Activated gamma-delta T cell treated with anti-CD3 and anti-CD28 coated beads, Interleukin-2, amount 50 U/mL, for 16 hours (primary cell): ENCODE data around the gene FARP1.

ENCODE experiments used
- DNase-seq: peaks from one replicate; pipeline ENCODE4 v3.0.0-alpha.2; 2020; ENCODE audit warnings: low read depth

The FARP1 gene

DNA sequence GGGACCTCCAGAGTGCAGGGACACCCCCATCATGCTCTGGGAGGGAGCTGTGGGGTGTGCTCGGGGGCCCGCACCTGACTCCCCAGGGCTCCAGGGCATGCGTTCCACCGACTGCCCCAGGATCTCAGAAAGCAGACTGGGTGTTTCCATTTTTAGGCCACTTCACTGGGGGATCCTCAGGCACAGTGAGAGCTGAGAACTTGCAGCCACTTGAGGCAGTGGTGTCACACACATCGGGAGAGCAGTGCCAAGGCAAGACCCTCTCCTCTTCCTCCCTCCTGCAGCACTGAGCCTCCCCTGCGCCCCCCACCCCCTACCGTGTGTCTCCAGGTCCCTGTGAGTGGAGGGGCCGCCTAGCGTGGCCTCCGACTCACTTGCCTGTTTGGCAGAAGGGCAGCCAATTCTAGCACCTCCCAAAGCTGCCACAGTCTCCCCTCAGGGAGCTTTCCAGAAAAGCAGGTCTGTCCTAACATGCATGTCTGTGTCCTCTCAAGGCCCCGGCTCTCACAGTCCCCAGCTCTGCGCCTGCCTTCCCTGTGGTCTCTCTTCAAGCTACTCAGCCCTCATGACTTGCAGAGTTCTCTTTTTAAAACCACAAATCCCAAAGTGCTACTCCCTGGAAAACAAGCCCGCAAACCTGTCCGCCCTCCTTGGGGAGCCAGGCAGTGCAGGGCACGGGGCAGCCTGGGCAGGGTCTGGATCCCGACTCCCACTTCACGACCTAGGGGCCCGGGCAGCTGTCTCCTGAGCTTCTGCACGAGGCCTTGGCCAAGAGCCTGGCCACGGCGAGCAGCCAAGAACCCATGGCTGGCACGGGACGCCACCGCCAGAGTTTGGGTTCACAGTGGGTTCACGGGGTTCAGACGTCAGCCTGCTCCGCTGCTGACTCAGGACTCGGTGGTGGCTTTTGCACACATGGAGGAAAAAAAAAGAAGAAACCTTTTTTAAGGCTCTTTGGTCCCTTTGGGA is 339.9 kb downstream of the FARP1 start:
- DNase-seq = no peak

DNA sequence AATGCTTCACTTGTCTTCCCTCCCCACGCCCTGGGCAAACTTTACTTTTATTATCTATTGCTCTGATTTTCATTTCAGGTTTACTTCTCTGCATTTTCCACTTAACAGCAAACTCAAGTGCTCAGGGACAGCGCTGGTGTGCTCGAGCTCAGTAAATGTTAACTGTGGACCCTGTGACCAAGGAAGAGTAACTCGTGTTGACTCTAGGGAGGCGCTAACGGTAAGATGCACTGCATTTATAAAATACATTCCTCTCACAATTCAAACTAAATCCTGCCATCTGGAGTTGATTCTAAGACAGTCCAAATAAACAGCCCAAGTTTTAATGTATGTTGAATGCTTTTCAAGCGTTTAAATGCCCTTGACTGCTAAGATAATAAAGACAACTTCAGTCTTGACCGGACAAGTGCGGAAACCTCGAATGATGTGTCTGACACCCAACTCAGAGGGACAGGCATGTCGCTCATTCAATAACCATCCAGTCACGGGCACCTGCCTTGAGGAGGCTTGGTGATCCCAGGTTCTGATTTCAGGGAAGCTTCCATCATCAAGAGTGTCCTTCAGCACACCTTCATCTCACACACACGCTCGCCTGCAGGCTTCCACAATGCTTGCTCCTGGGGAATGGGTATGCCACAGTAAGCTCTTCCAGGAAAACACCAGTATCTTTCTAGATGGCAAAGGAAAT is 340.9 kb downstream of the FARP1 start:
- DNase-seq = no peak

DNA sequence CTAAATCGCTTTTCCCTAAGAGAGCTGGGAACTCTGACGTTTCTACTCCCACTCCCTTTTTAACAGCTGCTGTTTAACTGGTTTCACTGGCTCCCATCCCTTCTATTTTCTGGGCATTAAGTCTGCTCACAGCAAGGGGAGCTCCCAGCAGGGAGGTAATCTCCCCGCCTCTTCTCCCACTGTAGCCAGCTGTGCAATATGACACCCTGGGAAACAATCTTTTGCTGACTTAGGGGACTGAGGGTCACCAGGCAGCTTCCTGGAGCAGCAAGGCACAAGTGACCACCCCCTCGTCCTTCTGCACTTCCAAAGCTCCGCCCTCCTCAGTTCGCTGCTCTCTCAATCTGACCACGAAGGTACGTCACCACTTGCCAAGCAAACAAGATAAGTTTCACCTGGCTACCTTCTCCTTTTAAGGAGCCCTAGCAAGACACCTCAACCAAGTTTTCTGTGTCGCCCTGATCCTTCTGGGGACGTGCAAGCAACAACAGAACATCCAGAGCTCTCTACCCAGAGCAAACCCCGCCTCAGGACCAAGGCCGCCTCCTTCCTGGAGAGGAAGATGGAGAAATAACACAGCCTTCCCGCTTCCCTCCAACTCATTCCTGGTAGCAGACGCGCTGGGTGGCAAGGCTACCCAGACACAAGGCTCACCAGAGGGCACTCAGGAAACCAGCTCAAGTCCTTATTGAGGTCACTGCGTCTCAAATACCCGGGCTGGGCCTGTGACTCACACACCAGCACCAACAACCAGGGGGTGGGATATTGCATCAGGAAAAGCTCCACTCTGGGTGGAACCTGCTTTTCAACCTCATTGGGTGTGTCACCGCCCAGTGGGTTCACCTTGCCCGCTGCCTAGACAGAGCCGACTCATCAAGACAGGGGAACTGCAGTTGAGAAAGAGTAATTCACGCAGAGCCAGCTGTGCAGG is 341.7 kb downstream of the FARP1 start:
- DNase-seq = peak; percentile 53

DNA sequence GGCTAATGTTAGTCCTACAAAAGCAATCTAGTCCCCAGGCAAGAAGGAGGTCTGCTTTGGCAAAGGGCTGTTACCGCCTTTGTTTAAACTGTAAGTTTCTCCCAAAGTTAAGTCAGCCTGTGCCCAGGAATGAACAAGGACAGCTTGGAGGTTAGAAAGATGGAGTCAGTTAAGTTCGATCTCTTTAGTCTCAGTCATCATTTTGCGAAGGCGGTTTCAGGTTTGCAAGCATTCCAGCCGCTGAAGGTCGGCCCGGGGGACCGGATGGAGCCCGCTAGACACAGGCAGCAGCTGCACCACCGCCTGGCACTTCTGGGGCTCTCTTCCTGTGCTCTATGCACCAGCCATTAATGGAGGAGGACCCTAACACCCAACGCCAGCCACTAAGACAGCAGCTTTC is 342.7 kb downstream of the FARP1 start:
- no peak for DNase-seq

DNA sequence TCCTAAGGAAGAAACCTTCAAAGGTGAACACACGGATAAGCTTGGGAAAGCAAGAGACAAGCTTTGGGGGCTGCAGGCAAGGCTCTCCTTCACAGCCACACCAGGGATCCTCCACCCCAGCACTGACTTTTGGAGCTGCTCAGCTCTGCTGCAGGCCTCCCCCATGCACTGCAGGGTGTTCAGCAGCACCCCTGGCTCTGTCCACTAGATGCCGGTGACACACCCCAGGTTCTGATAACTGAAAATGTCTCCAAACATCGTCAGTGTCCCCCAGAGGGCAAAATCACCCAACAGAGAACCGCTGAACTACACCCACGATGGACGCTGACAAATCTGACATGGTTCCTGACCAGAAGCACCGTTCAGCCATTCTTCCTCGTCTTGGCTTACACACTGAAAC is 343.5 kb downstream of the FARP1 start:
- no peak for DNase-seq

DNA sequence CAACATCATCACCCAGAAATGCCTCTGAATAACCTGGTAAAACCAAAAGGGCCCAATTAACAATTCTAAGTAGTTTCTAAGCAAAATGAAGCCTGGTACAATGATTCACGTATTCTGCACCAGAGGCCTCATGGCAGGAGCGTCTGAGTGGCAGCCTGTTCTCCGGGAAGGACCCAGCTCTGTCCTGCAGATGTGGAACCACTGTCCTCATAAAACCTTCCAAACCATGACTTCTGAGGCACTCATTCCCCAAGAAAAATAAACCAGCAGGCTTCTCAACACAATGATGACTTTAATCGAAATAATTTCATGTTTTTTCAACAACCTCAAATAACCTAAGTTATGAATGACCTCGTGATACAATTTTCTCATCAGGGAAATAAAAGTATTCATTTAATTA is 344.1 kb downstream of the FARP1 start:
- DNase-seq = no peak

DNA sequence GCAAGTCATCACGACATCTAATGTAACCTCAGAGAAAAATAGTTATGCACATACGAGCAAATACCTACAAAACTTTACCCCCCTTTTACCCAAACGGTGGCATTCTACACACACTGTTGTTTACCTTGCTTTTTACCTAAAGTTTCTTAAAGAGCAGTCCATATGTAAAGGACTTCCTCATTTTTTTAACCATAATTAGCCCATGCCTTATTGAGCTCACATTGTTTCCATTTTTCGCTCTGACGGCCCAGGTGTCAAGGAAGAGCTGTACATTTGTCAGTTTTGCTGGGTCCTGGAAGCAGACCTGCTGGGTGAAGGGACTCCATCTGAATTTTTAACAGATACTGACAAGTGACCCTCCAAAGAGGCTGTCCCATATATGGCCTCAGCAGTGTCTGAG is 344.6 kb downstream of the FARP1 start:
- DNase-seq = no peak

DNA sequence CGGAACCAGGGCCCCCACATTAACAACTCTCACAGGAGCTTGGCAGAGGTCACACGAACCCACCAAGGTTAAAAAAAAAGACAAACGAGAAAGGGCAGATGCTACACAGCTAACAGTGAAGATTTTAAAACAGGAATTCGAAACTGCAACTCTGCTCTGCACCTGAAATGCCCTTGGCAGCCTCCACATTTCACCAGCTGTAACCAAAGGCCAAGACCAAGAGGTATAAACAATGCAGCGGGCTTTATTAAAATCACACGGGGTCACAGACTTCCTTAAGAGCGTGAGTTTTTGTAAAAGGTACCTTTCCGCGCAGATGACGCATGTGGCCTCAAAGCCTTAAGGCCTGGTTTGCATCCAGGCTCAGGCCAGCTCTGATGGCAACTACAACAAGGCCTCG is 345.8 kb downstream of the FARP1 start:
- DNase-seq = no peak

DNA sequence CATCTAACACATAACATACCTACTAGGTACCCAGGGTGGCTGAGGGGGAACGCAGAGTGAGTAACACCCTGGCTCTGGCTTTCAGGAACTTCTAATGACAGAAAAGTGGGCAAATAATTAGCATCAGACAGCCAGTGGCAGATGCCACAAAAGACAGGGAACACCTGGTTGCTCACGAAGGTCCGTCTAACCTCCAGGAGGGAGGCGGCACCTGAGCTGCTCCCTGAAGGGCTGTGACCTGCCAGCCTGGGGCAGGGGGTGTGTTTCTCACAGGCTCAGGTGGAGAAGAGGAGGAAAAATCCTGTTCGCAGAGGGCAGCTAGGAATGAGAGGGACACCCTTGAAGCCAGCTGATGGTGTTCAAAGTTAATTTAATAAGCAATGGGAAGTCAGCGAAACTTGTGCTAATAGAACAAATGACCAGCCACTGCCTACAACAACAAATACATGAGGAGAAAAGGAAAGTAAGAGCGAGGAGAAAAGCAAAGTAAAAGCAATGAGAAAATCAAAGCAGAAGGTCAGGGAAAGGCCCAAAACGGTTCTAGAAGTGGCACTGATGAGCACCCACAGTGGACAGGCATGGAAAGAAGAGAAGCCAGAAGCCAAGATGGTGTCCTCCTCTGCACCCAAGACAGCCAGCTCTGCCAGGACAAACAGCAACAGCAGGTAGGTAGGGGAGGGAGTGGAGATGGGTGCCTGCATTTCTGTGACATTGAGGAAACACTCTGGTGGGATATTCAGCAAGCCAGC is 346.7 kb downstream of the FARP1 start:
- DNase-seq = no peak

DNA sequence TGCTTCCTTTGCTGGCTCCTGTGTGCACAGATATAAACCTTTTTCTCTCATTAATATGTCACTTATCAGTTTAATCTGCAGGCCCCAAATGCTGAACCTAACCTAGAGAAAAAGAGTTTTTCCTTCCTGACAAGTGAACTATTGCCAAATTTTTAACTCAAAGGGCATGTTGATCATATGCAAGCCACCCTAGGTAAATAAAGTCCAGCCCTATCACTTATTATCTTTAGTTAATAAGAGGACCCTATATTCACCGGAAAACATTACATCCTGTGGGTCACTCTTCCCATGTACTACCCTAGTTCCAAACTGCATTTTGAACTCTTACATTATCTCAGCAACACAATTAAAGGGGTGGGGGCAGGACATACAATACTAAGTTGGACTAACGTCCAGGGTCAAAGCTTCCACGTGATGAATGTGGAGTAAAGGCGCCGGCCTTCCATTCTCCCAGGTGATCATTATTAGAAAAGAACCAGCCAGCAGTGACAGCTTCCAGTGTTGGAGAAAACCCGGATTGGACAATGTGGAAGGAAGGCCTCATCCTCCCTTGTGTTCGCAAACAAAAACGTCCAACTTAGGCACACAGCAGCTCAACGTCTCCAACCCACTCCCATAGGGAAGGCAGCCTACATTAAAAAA is 347.4 kb downstream of the FARP1 start:
- no peak for DNase-seq

DNA sequence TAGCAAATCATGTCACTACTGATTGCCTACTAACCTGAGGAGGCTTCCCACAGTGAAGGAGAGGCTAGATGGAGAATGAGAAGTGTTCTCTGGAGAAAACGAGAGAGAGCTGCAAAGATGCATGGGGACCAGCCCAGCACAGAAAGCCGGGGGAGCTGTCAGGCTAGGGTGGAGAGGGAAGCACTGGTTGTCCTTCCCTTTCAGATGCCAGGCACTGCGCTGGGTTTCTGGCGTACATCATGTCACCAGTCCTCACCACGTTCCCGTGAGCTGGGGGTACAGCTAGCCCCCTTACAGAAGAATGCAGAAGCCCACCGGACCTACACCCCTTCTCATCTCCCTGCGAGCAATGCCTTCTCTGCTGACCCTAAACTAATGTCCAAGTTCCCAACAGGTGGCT is 348.0 kb downstream of the FARP1 start:
- no peak for DNase-seq

DNA sequence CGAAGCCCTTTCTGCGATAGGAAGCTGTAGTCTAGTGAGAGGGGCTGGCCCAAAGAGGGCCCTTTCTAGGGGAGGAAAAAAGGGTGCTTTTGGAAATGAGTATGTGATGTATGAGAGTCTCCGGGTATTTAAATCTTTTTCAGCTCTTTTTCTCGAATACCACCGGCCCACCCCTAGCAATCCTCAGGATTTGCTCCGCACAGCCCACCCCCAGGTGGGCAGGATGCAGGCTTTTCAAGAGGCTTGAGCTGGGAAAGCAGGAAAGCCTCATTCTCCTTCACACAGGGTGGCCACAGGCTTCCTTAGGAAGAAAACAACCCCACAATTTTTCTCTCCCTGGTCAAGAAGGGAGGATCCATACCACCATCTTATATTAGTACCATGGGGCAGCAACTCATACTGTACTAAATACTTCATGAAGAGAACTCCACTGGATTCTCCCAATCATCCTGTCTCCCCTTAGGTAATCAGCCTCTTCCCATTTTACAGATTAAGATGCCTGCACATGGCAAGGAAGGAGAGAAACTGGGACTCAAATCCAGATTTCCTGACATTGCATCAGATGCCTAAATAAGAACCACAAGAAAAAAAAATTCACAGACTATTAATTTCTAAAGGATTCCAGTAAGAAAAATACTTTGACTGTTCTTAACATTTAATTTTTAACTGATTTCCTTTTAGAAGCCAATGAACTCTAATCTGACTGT is 349.6 kb downstream of the FARP1 start:
- no peak for DNase-seq

DNA sequence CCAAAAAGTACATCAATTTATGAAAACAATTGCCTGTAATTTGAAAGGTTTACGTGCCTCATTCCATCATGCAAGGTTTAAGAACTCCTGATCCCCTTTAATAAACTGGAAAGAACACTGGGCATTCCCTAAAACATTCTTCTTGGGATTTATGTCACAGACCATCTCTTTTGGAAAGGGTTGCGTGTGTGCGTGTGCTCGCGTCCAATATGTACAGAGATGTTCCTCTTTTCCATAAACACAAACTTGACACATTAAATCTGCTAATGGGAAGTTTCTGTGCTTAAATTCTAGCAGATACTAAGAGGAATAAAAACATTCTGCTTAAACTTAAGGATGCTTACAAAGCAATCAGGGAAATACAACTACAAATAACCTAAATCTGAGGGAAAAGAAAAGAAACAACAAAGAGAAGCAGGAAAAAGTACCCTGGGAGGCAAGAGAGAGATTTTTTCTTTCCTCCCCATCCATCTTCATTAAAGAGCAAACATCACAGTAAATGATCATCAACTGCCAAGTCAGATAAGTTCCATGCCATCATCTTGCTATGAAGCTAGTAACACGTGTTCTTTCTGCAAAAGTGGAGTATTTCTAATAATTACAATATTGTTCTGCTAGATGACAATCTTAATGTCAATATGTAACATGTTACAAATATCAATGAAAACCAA is 350.3 kb downstream of the FARP1 start:
- no peak for DNase-seq

DNA sequence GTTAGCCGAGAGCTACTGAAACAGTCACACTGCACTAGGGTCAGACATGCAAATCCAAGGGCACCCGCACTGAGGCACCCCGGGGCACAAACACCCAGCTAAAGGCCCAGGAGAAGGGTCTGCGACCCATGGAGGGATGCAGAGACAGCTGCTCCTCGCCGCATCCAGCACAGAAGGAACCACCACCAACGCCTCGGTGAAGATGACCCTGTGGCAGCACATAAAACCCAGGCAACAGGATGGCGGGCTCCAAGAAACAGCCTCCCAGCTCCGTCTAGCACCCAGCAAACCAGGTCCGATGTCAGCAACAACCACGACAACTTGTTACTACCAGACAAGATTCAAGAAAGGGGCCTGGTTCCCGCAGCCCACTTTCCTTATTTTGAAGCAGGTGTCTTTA is 351.9 kb downstream of the FARP1 start:
- DNase-seq = no peak

DNA sequence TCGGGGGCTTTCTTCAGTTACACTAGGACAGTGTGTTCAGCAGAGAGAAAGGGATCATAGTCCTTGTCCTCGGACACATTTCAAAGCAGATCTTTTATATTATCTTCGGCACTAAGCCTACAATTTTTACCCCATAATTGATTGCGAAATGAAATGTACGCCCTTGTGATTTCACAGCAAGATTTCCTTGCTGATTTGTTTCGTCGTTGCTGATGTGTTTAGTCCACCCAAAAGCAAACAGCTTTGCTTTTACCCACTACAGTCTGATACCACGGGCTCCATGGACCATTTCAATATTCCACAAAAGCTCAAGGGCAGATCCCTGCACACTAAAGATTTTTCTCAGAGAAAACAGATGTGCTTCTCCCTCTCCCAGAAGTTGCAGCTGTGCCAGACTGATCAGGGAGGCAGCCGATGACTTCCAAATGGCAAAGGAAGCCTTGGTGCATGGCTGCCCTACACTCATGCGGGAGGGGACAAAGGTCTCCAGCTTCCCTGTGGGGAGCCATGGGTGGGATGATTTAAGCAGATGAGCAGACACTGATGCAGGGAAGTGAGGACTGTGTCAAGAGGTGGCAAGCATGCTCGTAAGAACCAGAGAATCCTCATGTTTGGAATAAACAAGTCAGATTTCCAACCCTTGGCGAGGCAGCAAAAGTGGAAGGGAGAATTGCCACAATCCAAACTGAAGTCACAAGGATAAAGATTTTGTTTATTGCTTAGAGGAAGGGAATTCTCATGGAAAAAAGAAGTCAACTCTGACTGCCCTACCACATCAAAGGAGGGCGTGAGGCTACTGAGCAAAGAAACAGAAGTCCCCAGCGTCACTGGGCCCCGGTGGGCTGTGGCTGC is 353.0 kb downstream of the FARP1 start:
- no peak for DNase-seq

DNA sequence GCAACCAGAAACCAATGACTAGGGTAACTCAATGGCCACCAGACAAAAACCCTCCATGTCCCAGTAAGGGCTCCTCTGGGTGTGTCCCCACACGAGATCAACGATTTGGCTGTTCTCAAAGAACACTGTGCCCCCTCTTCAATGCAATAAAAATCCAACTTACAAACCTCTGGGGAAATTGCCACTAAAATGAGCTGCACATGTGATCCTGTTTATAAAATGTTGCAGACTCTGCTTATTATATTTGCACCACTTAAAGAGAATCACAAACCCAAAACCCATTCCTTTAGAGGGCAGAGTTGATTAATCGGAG is 353.5 kb downstream of the FARP1 start:
- DNase-seq = no peak

DNA sequence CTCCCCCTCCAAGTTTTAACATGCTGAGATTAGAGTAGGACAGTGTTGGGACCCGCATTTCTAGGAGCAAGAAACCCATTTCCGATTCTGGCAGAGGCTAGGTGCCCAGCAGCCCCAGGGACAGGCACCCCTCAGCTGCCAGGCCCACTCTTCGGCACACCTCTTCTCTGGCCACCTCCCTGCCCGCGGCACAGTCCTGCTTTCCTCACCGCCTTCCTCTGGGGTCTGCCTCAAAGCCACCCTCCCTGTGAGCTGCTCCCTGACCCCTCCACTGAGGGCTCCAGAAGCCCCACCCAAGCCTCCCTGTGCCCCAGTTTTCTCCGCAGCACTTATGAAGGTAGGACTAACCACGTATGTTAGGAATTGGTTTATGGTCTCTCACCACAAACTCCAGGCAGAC is 354.1 kb downstream of the FARP1 start:
- DNase-seq = no peak

DNA sequence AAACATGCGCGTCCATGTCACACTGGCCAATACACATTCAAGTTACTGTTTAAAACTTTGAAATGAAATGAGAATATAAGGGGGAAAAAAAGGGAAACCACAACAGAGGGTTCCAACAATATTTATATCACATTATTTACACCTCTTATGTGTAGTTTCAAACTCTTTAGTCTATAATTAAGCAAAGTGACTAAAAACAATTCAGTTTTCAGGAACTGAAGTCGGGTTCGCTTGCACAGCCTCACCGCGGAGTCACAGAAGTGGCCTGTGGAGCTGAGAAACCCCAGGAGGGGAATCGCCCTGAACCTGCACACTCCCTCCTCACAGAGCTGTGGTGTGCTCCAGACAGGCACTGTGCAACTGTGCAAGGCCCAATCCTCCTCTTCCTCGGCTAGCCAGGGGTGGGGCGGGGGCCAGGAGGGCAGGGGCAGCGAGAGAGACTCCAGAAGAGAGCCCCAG is 358.1 kb downstream of the FARP1 start:
- no peak for DNase-seq
